CD4-positive, alpha-beta memory T cell (primary cell): ENCODE measurements around the gene SH2D1A. TPM values are rescaled to one million over a fixed set of nuclear protein-coding genes. Genes with fewer than 3 reads are reported as not detected.

Experiments
- CTCF ChIA-PET: fragments of 350-600 bp; sonication (Branson Sonifier 250); formaldehyde crosslinking; loops from one replicate; lab custom pipeline; 2021; ENCODE audit warnings: inconsistent platforms; ENCODE audit not compliant: partially characterized antibody; lab: Charles Lee
- POLR2A ChIA-PET: fragments of 350-600 bp; sonication (Branson Sonifier 250); formaldehyde crosslinking; loops from one replicate; lab custom pipeline; 2021; ENCODE audit not compliant: partially characterized antibody; lab: Charles Lee
- DNase-seq, 5 donors: peaks; one replicate each; pipeline versions ENCODE4 v3.0.0 to v3.0.0-alpha.2; 2020 to 2022; ENCODE audit warnings: mixed read lengths in 1 of 5
- H3K27ac ChIP-seq: one replicate; pipeline ENCODE4 v1.7.0; 2013; ENCODE audit warnings: low read depth, low read length
- H3K27me3 ChIP-seq: 2 replicates; pipeline ENCODE4 v1.7.0; 2013; ENCODE audit warnings: mild to moderate bottlenecking, low read length, moderate library complexity; ENCODE audit not compliant: insufficient read depth
- H3K36me3 ChIP-seq: 2 replicates; pipeline ENCODE4 v1.7.0; 2013; ENCODE audit warnings: mild to moderate bottlenecking, low read length, moderate library complexity; ENCODE audit not compliant: insufficient read depth
- H3K4me1 ChIP-seq: 2 replicates; pipeline ENCODE4 v1.7.0; 2013; ENCODE audit warnings: mild to moderate bottlenecking, low read length, moderate library complexity; ENCODE audit not compliant: insufficient read depth
- H3K4me3 ChIP-seq, 2 donors: one replicate each; pipeline ENCODE4 v1.7.0; 2013; ENCODE audit warnings: low read length in 2 of 2, mild to moderate bottlenecking in 1 of 2
- H3K9me3 ChIP-seq, 2 donors: one replicate each; pipeline ENCODE4 v1.7.0; 2013; ENCODE audit warnings: low read length in 2 of 2, control low read depth in 1 of 2; ENCODE audit not compliant: control insufficient read depth in 1 of 2
- H3K27ac Mint-ChIP-seq, 7 donors: one replicate each; pipeline ENCODE4 v1.8.0; 2020 to 2021; ENCODE audit warnings: mixed read lengths in 7 of 7, mild to moderate bottlenecking in 6 of 7, inconsistent platforms in 3 of 7, moderate library complexity in 3 of 7
- H3K27me3 Mint-ChIP-seq, 2 donors: one replicate each; pipeline ENCODE4 v1.8.0; 2020 to 2021; ENCODE audit warnings: mixed read lengths in 2 of 2
- H3K36me3 Mint-ChIP-seq, 2 donors: one replicate each; pipeline ENCODE4 v1.8.0; 2020 to 2021; ENCODE audit warnings: mixed read lengths in 2 of 2, inconsistent platforms in 1 of 2, mild to moderate bottlenecking in 1 of 2
- H3K4me1 Mint-ChIP-seq, 4 donors: one replicate each; pipeline ENCODE4 v1.8.0; 2020 to 2021; ENCODE audit warnings: mixed read lengths in 4 of 4, mild to moderate bottlenecking in 1 of 4
- H3K4me3 Mint-ChIP-seq, 8 donors: one replicate each; pipeline ENCODE4 v1.8.0; 2020 to 2021; ENCODE audit warnings: mixed read lengths in 8 of 8, mild to moderate bottlenecking in 7 of 8, moderate library complexity in 6 of 8, inconsistent platforms in 3 of 8
- H3K9me3 Mint-ChIP-seq, 8 donors: one replicate each; pipeline ENCODE4 v1.8.0; 2020 to 2021; ENCODE audit warnings: mixed read lengths in 8 of 8, mild to moderate bottlenecking in 5 of 8, inconsistent platforms in 3 of 8, moderate library complexity in 1 of 8
- intact Hi-C: fragments of 100-400 bp; cut with micrococcal nuclease; formaldehyde crosslinking; loops from one replicate; pipeline ENCODE4 v1.15.1; 2023
- polyA plus RNA-seq, 2 donors: library from polyadenylated mRNA; unstranded; fragments of 300-500 nt; fragmentation: Illumina TruSeq; gene quantifications; one replicate each; pipeline ENCODE4 v1.2.3, GENCODE V29; 2021
- total RNA-seq, 2 experiments: library from RNA; stranded (reverse); gene quantifications; one replicate each; pipeline ENCODE4 v1.2.3, GENCODE V29; 2021

Gene SH2D1A
- total and polyA plus RNA-seq, 4 experiments from 2014 or later = 50.3 to 85.1 (median 58.7) TPM

DNA sequence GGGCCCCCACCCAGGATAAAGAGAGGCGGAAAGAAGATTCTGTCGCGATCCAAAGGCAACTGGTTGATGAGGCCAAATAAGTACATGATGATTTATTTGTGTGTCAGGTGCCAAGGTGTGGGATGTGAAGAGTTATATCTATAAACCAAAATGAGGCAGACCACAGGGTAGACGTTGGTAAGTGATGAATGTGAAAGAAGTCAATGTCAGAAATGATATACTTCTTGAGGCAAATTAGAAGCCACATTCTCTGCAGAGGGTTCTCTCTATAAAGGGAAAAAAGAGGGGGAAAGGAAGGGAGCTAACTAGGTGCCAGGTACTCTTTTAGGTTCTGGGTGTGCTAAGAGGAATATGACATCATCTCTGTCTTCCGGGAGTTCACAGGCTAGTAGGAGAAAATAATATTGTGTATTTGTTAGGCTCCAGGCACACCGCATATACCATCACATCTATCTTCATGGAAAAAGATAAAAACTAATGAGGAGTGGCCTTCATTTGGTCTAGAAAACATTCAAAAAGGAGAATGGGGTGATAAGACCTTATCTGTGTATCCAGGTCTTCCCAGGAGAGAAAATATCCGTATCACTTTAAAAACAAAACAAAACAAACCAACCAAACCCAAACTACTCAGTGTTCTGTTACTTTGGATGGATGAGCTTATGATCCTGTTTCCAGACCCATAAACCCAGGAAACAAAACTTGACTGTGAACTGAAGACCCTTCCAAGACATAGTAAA lies 4.8 kb upstream of the SH2D1A start:
- H3K4me3 Mint-ChIP-seq = peak overlapping the region in 7 of 8 donors; percentile 10 to 87 (median 53)
- CTCF ChIA-PET = no interaction called here
- DNase-seq = no peak
- intact Hi-C loops = no loop called here
- Histone ChIP-seq H3K9me3 (no peaks in the 10 kb centered on the region), H3K4me3 (no peak overlapping the region), H3K27ac (peak overlapping the region; percentile 49), H3K27me3 (no peaks in the 10 kb centered on the region), H3K4me1 (peaks cover 63% of the 10 kb centered on the region), H3K36me3 (no peaks in the 10 kb centered on the region)
- peaks cover 0 to 6% of the 10 kb centered on the region in 2 donors for H3K36me3 Mint-ChIP-seq
- H3K4me1 Mint-ChIP-seq = peaks cover 31 to 60% (median 44%) of the 10 kb centered on the region in 4 donors
- POLR2A ChIA-PET = interaction anchor here (0.6 to 2.6 kb wide), 3 partner anchors 22 to 124 kb away, joined by 3 to 19 read pairs (median 3); no protein-coding TSS in a partner anchor
- no peaks in the 10 kb centered on the region for H3K27me3 Mint-ChIP-seq
- H3K9me3 Mint-ChIP-seq = no peaks in the 10 kb centered on the region
- H3K27ac Mint-ChIP-seq = peak overlapping the region; percentile 84 to 98 (median 90)

DNA sequence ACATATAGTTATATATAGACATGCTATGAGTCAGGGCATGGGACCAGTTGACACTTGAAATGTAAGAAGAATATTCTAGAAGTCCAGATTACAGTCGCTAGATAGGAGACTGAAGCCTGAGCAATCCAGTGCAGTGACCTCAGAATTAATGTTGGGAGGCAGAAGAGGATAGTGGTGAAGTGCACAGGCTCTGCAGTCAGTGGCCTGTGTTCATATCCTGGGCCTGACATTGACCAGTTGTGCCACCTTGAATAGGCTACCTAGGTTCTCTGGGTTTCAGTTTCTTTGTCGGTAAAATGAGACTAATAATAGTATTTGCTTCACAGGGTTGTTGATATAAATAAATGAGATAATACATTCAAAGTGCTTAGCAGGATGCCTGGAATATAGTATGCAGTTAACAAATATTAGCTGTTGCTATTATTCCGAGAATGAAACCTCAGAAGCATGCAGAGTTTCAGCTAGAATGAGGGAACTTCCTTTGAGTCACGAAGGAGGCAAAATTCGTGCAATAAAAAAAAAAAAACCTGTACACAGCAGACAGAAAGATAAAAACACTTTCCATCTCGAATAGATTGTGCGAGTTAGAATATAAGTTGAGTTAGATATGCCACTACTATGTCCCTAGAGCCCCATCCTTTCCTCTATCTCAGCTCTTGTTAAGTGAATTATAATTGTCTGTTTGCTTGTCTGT lies 4.0 kb upstream of the SH2D1A start:
- no peaks in the 10 kb centered on the region for H3K9me3 ChIP-seq
- peak overlapping the region; percentile 84 to 98 (median 90) for H3K27ac Mint-ChIP-seq
- peak overlapping the region in 1 of 2 donors; percentile 20 for H3K4me3 ChIP-seq
- H3K27me3 Mint-ChIP-seq = no peaks in the 10 kb centered on the region
- intact Hi-C loops = no loop called here
- peak overlapping the region; percentile 53 to 87 (median 72) for H3K4me3 Mint-ChIP-seq
- H3K9me3 Mint-ChIP-seq = no peaks in the 10 kb centered on the region
- ChIA-PET POLR2A (interaction anchor here (1.0 to 2.6 kb wide), 5 partner anchors 12 to 124 kb away, joined by 3 to 19 read pairs (median 4); no protein-coding TSS in a partner anchor), CTCF (no interaction called here)
- H3K36me3 Mint-ChIP-seq = peaks cover 0 to 8% of the 10 kb centered on the region in 2 donors
- peak overlapping the region; percentile 49 for H3K27ac ChIP-seq
- DNase-seq = peak in 3 of 5 donors; percentile 15 to 47 (median 16)
- H3K36me3 ChIP-seq = no peaks in the 10 kb centered on the region
- no peaks in the 10 kb centered on the region for H3K27me3 ChIP-seq
- peaks cover 63% of the 10 kb centered on the region for H3K4me1 ChIP-seq
- H3K4me1 Mint-ChIP-seq = peaks cover 31 to 60% (median 44%) of the 10 kb centered on the region in 4 donors

- Mint-ChIP-seq H3K27me3 (no peaks in the 10 kb centered on the region), H3K4me1 (peaks cover 31 to 60% (median 44%) of the 10 kb centered on the region in 4 donors), H3K4me3 (peak overlapping the region in 6 of 8 donors; percentile 29 to 87 (median 66)), H3K9me3 (no peaks in the 10 kb centered on the region), H3K27ac (peak overlapping the region; percentile 84 to 98 (median 90)), H3K36me3 (peaks cover 0 to 10% of the 10 kb centered on the region in 2 donors)
- Histone ChIP-seq H3K36me3 (no peaks in the 10 kb centered on the region), H3K4me3 (no peak overlapping the region), H3K9me3 (no peaks in the 10 kb centered on the region), H3K27ac (peak overlapping the region; percentile 49), H3K4me1 (peaks cover 63% of the 10 kb centered on the region), H3K27me3 (no peaks in the 10 kb centered on the region)
- ChIA-PET CTCF (no interaction called here), POLR2A (interaction anchor here (1.0 to 2.6 kb wide), 6 partner anchors 12 to 482 kb away, joined by 3 to 19 read pairs (median 4); no protein-coding TSS in a partner anchor)
- DNase-seq = peak in 4 of 5 donors; percentile 12 to 28 (median 23)
- intact Hi-C loops = no loop called here
These were observed 3.3 kb upstream of the SH2D1A start for GRCh38 chrX:124343016-124343415.

GRCh38 chrX:124344246-124344645 lies 2.1 kb upstream of the SH2D1A start:
- H3K27ac Mint-ChIP-seq = peak overlapping the region in 6 of 7 donors; percentile 9 to 98 (median 88)
- peak overlapping the region; percentile 7 for H3K27ac ChIP-seq
- intact Hi-C loops = no loop called here
- H3K36me3 ChIP-seq = no peaks in the 10 kb centered on the region
- ChIA-PET POLR2A (interaction anchor here (1.2 to 6.2 kb wide), 3 partner anchors 10 to 483 kb away, joined by 3 to 77 read pairs (median 9); no protein-coding TSS in a partner anchor), CTCF (interaction anchor here (1.2 kb wide), 1 partner anchor 129 kb away, joined by 3 read pairs; no protein-coding TSS in a partner anchor)
- no peak overlapping the region for H3K4me3 ChIP-seq
- no peaks in the 10 kb centered on the region for H3K9me3 Mint-ChIP-seq
- H3K4me1 ChIP-seq = peaks cover 56% of the 10 kb centered on the region
- peak overlapping the region; percentile 17 to 82 (median 58) for H3K4me3 Mint-ChIP-seq
- no peaks in the 10 kb centered on the region for H3K27me3 Mint-ChIP-seq
- H3K27me3 ChIP-seq = no peaks in the 10 kb centered on the region
- no peaks in the 10 kb centered on the region for H3K9me3 ChIP-seq
- DNase-seq = no peak
- peaks cover 32 to 62% (median 43%) of the 10 kb centered on the region in 4 donors for H3K4me1 Mint-ChIP-seq
- peaks cover 0 to 15% of the 10 kb centered on the region in 2 donors for H3K36me3 Mint-ChIP-seq

DNA sequence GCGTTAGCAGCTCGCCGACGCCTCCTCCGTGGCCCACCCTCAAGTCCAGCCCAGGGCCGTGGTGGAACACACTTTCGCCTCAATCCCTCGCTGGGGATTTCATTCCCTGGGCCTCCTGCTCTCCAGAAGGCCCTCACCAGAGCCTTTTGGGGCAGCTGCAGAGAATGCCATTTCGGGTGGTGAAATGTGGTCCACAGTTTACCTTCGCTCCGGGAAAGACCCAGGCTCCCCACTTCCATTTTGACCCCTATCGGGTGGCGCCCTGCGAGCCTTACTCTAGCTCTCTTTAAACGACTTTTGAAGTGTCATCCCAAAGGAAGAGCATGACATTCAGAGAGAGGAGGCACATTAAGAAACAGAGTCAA lies 496 bp downstream of the SH2D1A start:
- intact Hi-C loops = loop anchor here (1.0 to 5.0 kb wide), 6 partner anchors 16 to 385 kb away; partner anchors contain the start of gene STAG2
- peaks cover 49% of the 10 kb centered on the region for H3K4me1 ChIP-seq
- H3K4me1 Mint-ChIP-seq = peaks cover 24 to 59% (median 37%) of the 10 kb centered on the region in 4 donors
- peak overlapping the region; percentile 89 to 98 (median 94) for H3K27ac Mint-ChIP-seq
- peak overlapping the region; percentile 68 for H3K27ac ChIP-seq
- no peaks in the 10 kb centered on the region for H3K27me3 ChIP-seq
- peaks cover 0 to 15% of the 10 kb centered on the region in 2 donors for H3K36me3 Mint-ChIP-seq
- H3K9me3 ChIP-seq = no peaks in the 10 kb centered on the region
- no peak for DNase-seq
- H3K4me3 Mint-ChIP-seq = peak overlapping the region; percentile 92 to 98 (median 96)
- POLR2A ChIA-PET = interaction anchor here (1.0 to 6.2 kb wide), 15 partner anchors 8 to 135 kb away, joined by 3 to 77 read pairs (median 5); no protein-coding TSS in a partner anchor
- H3K27me3 Mint-ChIP-seq = no peaks in the 10 kb centered on the region
- CTCF ChIA-PET = interaction anchor here (1.5 to 3.4 kb wide), 3 partner anchors 10 to 132 kb away, joined by 3 to 19 read pairs (median 5); no protein-coding TSS in a partner anchor
- peaks cover 0 to 1% (median 0%) of the 10 kb centered on the region in 8 donors for H3K9me3 Mint-ChIP-seq
- no peaks in the 10 kb centered on the region for H3K36me3 ChIP-seq
- H3K4me3 ChIP-seq = peak overlapping the region; percentile 57 to 73

GRCh38 chrX:124347242-124347641 lies 879 bp downstream of the SH2D1A start:
- no peaks in the 10 kb centered on the region for H3K9me3 ChIP-seq
- Mint-ChIP-seq H3K9me3 (peaks cover 0 to 1% (median 0%) of the 10 kb centered on the region in 8 donors), H3K4me3 (peak overlapping the region; percentile 92 to 98 (median 96)), H3K27me3 (no peaks in the 10 kb centered on the region), H3K27ac (peak overlapping the region; percentile 89 to 98 (median 94)), H3K4me1 (peaks cover 24 to 57% (median 34%) of the 10 kb centered on the region in 4 donors), H3K36me3 (peaks cover 0 to 15% of the 10 kb centered on the region in 2 donors)
- POLR2A ChIA-PET = interaction anchor here (1.0 to 6.2 kb wide), 9 partner anchors 9 to 388 kb away, joined by 3 to 77 read pairs (median 11); no protein-coding TSS in a partner anchor
- peak in 1 of 5 donors; percentile 71 for DNase-seq
- intact Hi-C loops = loop anchor here (2.0 to 5.0 kb wide), 5 partner anchors 16 to 385 kb away; partner anchors contain the start of gene STAG2
- H3K27me3 ChIP-seq = no peaks in the 10 kb centered on the region
- CTCF ChIA-PET = interaction anchor here (1.1 to 3.4 kb wide), 2 partner anchors 130 to 136 kb away, joined by 3 to 19 read pairs; no protein-coding TSS in a partner anchor
- H3K36me3 ChIP-seq = no peaks in the 10 kb centered on the region
- H3K27ac ChIP-seq = peak overlapping the region; percentile 68
- H3K4me1 ChIP-seq = peaks cover 45% of the 10 kb centered on the region
- peak overlapping the region; percentile 57 to 73 for H3K4me3 ChIP-seq
